ENCODE measurements around the gene OR2Z1. TPM values are rescaled to one million over a fixed set of nuclear protein-coding genes. Genes with fewer than 3 reads are reported as not detected.
A peak's percentile ranks its signal among the peaks of the same experiment; 100 is the strongest.

The OR2Z1 gene, protein sequence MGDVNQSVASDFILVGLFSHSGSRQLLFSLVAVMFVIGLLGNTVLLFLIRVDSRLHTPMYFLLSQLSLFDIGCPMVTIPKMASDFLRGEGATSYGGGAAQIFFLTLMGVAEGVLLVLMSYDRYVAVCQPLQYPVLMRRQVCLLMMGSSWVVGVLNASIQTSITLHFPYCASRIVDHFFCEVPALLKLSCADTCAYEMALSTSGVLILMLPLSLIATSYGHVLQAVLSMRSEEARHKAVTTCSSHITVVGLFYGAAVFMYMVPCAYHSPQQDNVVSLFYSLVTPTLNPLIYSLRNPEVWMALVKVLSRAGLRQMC
- under 1 TPM in 1 of 3 donors, not detected in 2; 0.43 TPM for total RNA-seq
- total RNA-seq (2013): 0.25 TPM

DNA sequence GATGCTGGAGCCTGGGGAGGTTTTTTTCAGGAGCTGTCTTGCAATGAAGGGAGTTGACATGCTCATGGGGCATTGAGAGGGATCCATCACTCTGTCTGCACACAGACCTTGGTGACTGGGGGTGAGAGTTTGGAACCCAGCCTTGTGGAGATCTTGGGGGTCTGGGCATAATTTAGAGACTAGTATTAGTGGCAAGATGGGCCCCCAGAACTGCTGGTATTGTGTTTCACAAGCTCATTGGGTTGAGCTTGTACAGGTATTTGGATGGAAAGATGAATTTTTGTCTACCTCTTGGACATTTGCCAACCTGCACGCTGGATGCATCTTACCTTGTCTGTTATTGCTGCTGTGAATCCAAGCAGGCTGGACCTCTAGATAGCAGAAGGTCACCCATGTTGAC is at the start of gene OR2Z1:
TSS of gene OR2Z1 (plus strand) at position 301 of the 400 bp plus-strand sequence. CDS start 9,395 bp downstream, outside the sequence.
- ATAC-seq: no peak
- DNase-seq: no peak
- no peaks in the 10 kb centered on the region for H3K9me3 ChIP-seq (ENCODE audit: control insufficient read depth, insufficient read depth, low read length)
- no peaks in the 10 kb centered on the region for H3K36me3 ChIP-seq (ENCODE audit: control insufficient read depth, insufficient read depth, low read length)
- H3K4me1 Mint-ChIP-seq: no peaks in the 10 kb centered on the region
- H3K27me3 ChIP-seq (ENCODE audit: control insufficient read depth, insufficient read depth, low read length): no peaks in the 10 kb centered on the region
- no peaks in the 10 kb centered on the region for H3K4me1 ChIP-seq (ENCODE audit: control insufficient read depth, insufficient read depth, low read length)
- intact Hi-C loops (cut with micrococcal nuclease): no loop called here
- no peak within 1 kb of the TSS for H3K27ac ChIP-seq (ENCODE audit: low read length)
- TF ChIP-seq, protein P1, sequence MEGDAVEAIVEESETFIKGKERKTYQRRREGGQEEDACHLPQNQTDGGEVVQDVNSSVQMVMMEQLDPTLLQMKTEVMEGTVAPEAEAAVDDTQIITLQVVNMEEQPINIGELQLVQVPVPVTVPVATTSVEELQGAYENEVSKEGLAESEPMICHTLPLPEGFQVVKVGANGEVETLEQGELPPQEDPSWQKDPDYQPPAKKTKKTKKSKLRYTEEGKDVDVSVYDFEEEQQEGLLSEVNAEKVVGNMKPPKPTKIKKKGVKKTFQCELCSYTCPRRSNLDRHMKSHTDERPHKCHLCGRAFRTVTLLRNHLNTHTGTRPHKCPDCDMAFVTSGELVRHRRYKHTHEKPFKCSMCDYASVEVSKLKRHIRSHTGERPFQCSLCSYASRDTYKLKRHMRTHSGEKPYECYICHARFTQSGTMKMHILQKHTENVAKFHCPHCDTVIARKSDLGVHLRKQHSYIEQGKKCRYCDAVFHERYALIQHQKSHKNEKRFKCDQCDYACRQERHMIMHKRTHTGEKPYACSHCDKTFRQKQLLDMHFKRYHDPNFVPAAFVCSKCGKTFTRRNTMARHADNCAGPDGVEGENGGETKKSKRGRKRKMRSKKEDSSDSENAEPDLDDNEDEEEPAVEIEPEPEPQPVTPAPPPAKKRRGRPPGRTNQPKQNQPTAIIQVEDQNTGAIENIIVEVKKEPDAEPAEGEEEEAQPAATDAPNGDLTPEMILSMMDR (IDR thresholded peaks at IDR 0.05): no peak
- WGBS (ENCODE audit: insufficient coverage): 48% methylated on average over 1 of the region's 1 CpG
- no peaks in the 10 kb centered on the region for H3K36me3 Mint-ChIP-seq
- no peak within 1 kb of the TSS for H3K27ac Mint-ChIP-seq
- no peak within 1 kb of the TSS for H3K4me3 ChIP-seq (ENCODE audit: low read length)
- peaks cover 30 to 46% of the 10 kb centered on the region in 2 donors for H3K27me3 Mint-ChIP-seq (ENCODE audit: low read depth in 2 of 2)
- H3K4me3 Mint-ChIP-seq: no peak within 1 kb of the TSS
- peaks cover 0 to 3% of the 10 kb centered on the region in 2 donors for H3K9me3 Mint-ChIP-seq

DNA sequence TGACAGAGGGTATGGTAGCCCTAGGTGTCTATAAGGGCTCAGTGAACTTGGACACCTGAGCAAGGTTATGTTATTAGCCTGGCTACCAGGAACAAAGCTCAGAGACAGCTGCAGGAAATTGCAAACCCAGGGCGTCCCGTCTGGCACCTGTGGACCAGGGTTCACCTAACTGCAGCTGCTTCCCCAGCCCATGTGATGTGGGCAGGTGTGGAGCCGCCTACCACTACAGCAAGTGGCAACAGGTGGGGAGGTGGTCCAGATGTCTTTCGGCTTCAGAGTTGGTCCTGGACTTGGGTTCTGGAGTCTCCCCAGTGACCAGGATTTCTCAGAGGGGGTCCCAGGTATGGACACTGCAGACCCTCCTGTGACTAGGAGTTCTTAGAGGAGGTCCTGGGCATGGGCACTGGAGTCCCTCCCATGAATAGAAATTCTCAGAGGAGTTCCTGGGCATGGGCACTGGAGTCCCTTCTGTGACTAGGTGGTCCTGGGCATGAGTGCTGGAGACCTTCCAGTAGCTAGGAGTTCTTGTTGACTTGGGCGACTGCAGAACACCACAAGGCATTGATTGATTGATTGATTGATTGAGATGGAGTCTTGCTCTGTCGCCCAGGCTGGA is 48.0 kb upstream of the OR2Z1 start:
- no peak for ATAC-seq
- no peaks in the 10 kb centered on the region for H3K36me3 Mint-ChIP-seq
- no peak overlapping the region for H3K27ac Mint-ChIP-seq
- no peaks in the 10 kb centered on the region for H3K27me3 ChIP-seq (ENCODE audit: control insufficient read depth, insufficient read depth, low read length)
- H3K4me3 Mint-ChIP-seq: peak overlapping the region; percentile 49
- H3K9me3 Mint-ChIP-seq: peaks cover 8 to 11% of the 10 kb centered on the region in 2 donors
- H3K36me3 ChIP-seq (ENCODE audit: control insufficient read depth, insufficient read depth, low read length): no peaks in the 10 kb centered on the region
- H3K4me1 ChIP-seq (ENCODE audit: control insufficient read depth, insufficient read depth, low read length): peaks cover 53% of the 10 kb centered on the region
- H3K27me3 Mint-ChIP-seq (ENCODE audit: low read depth in 2 of 2): peaks cover 0 to 8% of the 10 kb centered on the region in 2 donors
- H3K4me1 Mint-ChIP-seq: peaks cover 27 to 54% of the 10 kb centered on the region in 2 donors
- H3K9me3 ChIP-seq (ENCODE audit: control insufficient read depth, insufficient read depth, low read length): no peaks in the 10 kb centered on the region
- DNase-seq: no peak
- no peak overlapping the region for H3K4me3 ChIP-seq (ENCODE audit: low read length)
- WGBS (ENCODE audit: insufficient coverage): 62% methylated on average over 6 of the region's 6 CpGs
- H3K27ac ChIP-seq (ENCODE audit: low read length): no peak overlapping the region
- TF ChIP-seq, protein P1 (IDR thresholded peaks at IDR 0.05): no peak
- intact Hi-C loops (cut with micrococcal nuclease): no loop called here

DNA sequence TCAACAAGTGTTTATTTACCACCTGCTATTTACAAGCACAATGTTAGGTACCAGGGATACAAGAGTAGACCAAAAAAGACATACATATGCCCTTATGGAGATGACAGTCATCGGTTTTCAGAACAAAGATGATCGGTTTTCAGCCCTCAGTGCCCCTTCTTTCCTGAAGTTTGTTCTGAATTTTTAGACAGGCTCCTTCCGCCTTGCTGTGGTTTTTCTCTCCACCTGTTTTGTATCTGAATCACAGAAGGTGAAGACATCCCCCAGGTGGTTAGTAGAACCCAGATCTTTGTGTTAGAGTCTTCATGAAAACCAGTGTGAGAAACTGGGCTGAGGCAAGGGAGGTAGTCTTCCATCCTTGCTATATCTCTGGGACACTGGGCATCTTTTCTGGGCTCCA is 46.4 kb upstream of the OR2Z1 start:
- Histone ChIP-seq H3K27ac (ENCODE audit: low read length) (no peak overlapping the region), H3K4me1 (ENCODE audit: control insufficient read depth, insufficient read depth, low read length) (peaks cover 36% of the 10 kb centered on the region), H3K9me3 (ENCODE audit: control insufficient read depth, insufficient read depth, low read length) (no peaks in the 10 kb centered on the region), H3K36me3 (ENCODE audit: control insufficient read depth, insufficient read depth, low read length) (no peaks in the 10 kb centered on the region), H3K27me3 (ENCODE audit: control insufficient read depth, insufficient read depth, low read length) (no peaks in the 10 kb centered on the region), H3K4me3 (ENCODE audit: low read length) (no peak overlapping the region)
- DNase-seq (no peak), ATAC-seq (no peak)
- intact Hi-C loops (cut with micrococcal nuclease): no loop called here
- H3K36me3 Mint-ChIP-seq: no peaks in the 10 kb centered on the region
- H3K27me3 Mint-ChIP-seq (ENCODE audit: low read depth in 2 of 2): peaks cover 0 to 8% of the 10 kb centered on the region in 2 donors
- H3K9me3 Mint-ChIP-seq: peaks cover 11 to 14% of the 10 kb centered on the region in 2 donors
- H3K27ac Mint-ChIP-seq: no peak overlapping the region
- H3K4me3 Mint-ChIP-seq: no peak overlapping the region
- 46% methylated on average over 3 of the region's 3 CpGs for WGBS (ENCODE audit: insufficient coverage)
- peaks cover 13 to 44% of the 10 kb centered on the region in 2 donors for H3K4me1 Mint-ChIP-seq
- TF ChIP-seq, protein P1 (IDR thresholded peaks at IDR 0.05): no peak
